Measurements from ENCODE around the gene SELENOS.
"Not testable (repeated sequence)": the region's sequence is repeated elsewhere in the genome, so short reads cannot be mapped to it uniquely, and the experiment has no call there.

SELENOS gene

GRCh38 chr15:101288905-101289513 lies 11.7 kb upstream of the SELENOS start:
- DNase-seq, result peak in 1 of 42 donors; percentile 51
- intact Hi-C loops (cut with DNase I), result no loop called here

DNA sequence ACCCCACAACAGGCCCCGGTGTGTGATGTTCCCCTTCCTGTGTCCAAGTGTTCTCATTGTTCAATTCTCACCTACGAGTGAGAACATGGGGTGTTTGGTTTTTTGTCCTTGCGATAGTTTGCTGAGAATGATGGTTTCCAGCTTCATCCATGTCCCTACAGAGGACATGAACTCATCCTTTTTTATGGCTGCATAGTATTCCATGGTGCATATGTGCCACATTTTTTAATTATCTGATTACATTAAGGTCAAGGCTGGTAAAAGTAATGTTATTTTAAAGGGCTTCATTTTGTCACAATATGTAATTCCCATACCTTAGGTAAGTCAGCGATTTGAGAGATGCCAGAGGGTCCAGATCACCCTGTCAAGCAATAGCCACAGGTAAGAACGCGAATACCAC lies 10.1 kb upstream of the SELENOS start:
- intact Hi-C loops (cut with DNase I); DNase-seq: not testable (repeated sequence)

- peak in 1 of 42 donors; percentile 2 for DNase-seq
- intact Hi-C loops (cut with DNase I), result no loop called here
Measured at GRCh38 chr15:101286471-101287114, 9.3 kb upstream of the SELENOS start.

- intact Hi-C loops (cut with DNase I), result no loop called here
- DNase-seq, result no peak
Measured at GRCh38 chr15:101283931-101284330, 6.6 kb upstream of the SELENOS start.

DNA sequence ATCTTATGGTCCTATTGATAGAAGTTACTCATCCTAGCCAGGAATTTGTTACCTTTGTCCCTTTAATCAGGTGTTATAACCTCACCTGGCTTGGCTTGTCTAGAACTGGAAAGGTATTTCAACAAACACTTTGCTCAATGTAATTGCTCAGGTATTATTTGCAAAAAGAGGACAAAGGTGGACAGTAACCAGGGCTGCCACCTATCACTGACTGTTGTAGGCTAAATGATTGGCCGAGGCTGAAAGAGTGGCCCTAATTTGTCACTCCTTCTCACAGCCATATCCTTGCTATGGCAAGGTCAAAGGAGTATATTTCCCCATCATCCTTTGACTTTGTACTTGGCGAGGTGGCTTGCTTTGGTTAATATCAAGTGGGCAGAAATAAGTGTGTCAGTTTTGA lies 2.7 kb upstream of the SELENOS start:
- no peak for DNase-seq
- intact Hi-C loops (cut with DNase I), result no loop called here

- intact Hi-C loops (cut with DNase I), result loop anchor here (10.0 kb wide), 1 partner anchor 673 kb away; the partner anchor contains the start of genes ASB7 and LINS1
- peak in 2 of 42 donors; percentile 1 to 9 for DNase-seq
Measured at GRCh38 chr15:101277943-101278564, 769 bp upstream of the SELENOS start.

DNA sequence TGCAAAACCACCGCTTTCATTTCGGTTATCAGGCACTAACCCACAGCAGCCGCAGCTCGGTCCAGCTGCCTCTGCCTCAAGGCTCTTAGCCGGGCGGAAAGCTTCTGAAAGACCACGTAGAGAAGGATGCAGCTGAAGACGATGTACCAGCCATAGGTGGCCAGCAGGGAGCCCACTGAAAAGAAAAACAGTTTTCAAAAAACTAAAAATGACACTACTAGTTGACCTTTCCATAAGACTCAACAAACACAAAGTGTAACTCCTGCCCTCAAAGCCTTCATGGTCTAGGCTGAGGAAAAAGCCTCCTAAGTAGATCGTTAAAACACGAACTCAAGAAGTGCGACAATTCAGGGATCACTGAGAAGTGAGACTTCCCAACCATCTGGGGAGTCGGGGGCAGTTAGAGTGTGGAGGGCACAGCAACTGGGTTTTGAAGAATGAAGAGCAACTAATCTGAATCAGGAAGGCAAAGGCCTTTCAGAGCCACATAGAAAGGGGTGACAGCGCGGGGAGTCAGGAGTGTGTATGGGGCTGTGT lies 716 bp downstream of the SELENOS start:
- intact Hi-C loops (cut with DNase I), result loop anchor here (10.0 kb wide), 1 partner anchor 672 kb away; the partner anchor contains the start of genes ASB7 and LINS1
- DNase-seq, result no peak

DNA sequence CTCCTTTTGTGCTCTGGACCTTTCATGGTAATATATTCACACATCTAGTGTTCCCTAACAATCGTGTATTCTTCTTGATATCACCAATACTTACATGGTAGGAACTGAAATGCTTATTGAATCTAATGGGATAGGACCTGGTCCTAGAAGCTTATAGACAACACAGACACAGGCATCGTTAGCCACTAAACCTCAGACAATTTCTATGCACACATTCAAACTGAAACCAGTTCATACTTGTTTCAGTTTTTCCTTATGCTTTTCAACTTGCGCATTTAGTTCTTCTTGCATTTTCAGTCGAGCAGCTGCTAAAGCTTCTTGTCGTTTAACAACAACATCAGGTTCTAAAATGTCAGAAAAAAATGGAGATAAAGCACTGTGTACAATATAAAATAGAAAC lies 2.3 kb downstream of the SELENOS start:
- no peak for DNase-seq
- intact Hi-C loops (cut with DNase I), result loop anchor here (10.0 kb wide), 1 partner anchor 670 kb away; the partner anchor contains the start of genes ASB7 and LINS1

DNA sequence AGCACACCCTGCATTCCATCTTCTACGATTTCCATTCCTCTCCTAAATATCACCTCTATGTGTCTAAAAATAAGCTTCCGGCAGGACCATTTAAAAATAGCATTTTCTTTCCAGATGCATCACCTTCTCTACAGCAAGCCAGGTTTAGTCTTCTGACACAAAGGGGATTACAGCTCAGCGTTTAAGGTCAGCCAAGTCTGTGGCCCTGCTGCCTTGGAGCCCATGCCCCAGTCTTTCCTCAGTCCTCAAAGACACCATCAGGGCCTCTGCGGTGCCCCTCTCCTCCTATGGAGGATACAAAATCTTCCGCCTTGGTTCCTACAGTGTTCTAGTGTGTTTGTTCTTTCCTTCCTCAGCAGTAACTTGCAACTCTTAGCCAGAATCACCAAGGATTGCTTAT lies 3.8 kb downstream of the SELENOS start:
- intact Hi-C loops (cut with DNase I), result loop anchor here (10.0 kb wide), 1 partner anchor 669 kb away; the partner anchor contains the start of genes ASB7 and LINS1
- DNase-seq, result peak in 1 of 42 donors; percentile 0

DNA sequence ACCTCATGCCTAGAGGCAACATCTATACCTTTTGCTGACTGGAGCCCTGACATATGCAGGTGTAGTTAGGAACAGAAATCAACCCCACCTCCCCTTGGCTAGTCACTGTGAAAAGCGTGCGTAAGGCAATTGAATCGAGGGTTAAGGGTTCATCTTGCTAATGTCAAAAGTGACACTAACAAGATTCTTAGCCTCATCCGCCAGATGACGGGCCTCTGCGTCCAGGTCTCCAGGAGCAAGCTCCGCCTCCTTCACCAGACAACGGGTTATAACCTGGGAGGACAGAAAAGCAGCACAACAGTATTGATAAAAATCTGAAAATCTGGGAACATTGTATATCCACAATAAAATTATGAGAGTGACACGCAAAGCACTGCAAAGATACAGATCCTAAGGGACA lies 4.7 kb downstream of the SELENOS start:
- intact Hi-C loops (cut with DNase I), result loop anchor here (10.0 kb wide), 1 partner anchor 668 kb away; the partner anchor contains the start of genes ASB7 and LINS1
- DNase-seq, result peak in 1 of 42 donors; percentile 16

- intact Hi-C loops (cut with DNase I), result loop anchor here (10.0 kb wide), 1 partner anchor 665 kb away; the partner anchor contains the start of genes ASB7 and LINS1
- no peak for DNase-seq
Measured at GRCh38 chr15:101269479-101270223, 7.6 kb downstream of the SELENOS start.

DNA sequence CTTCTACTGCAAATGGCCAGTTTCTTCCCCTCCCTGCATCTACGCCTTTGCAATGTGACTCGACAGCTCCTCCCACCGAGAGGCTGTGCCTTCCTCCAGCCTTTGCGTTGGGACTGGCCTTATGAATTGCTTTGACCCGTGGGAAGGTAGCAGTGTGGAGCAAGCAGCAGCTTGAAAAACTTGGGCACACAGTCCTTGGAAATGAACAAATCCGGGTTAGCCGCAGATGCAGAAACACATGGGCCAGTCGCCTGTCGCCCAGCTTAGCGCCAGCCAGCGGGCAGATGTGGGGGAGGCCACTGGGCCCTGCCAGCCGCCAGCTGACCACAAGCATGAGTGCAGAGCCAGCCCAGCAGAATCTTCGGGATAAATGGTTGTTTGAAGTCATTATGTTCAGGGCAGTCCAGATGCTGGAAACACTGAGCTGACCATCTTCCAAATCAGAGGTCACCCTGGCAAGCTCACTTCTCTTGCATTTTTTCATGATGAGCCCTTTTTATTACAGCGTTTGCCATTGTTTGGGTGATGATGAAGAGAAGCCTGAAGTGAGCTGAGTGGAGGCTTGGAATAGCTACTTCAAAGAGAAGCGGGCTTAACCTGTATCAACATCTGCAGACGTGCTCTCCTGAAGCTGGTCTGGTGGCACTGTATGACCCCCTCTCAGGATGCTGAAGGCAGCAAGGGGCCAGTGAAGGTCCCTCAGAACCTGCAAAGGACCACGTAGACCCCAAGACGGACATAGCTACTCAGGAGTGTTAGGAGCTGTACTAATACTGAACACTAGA lies 9.8 kb downstream of the SELENOS start:
- intact Hi-C loops (cut with DNase I), result no loop called here
- DNase-seq, result peak in 41 of 42 donors; percentile 18 to 87 (median 68)

DNA sequence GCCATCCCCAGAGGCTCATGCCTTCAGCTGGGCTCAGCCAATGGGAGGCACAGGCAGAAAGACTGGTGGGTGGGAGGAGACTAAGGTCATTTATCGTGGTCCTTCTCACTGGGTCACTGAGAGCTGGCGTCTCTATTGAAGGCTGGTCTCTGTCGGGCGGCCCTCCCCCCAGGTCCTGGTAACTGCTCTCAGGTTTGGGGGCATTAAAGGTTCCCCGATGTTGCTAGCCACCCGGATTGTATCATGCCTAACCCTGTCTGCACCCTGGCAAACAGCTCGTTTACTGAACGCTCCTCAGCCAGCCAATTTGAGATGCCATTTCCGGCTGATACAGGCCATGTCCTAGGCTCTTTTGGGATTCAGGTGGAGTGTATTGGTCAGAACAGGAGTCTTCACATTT lies 10.5 kb downstream of the SELENOS start:
- intact Hi-C loops (cut with DNase I), result no loop called here
- DNase-seq, result no peak

DNA sequence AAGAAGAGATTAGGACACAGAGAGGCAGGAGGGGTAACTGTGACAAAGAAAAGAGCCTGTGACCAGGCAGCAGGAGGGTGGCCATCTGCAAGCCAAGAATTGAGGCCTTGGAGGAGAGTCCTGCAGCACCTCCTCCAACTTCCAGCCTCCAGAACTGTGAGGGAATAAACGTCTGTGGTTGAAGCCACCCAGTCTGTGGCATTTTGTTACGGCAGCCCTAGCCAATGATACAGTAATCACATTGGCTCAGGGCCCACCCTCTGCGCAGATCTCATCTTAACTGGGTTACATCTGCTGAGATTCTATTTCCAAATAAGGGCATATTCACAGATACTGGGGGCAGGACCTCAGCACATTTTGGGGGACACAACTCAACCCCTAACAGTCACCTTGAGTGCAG lies 11.3 kb downstream of the SELENOS start:
- intact Hi-C loops (cut with DNase I), result no loop called here

DNA sequence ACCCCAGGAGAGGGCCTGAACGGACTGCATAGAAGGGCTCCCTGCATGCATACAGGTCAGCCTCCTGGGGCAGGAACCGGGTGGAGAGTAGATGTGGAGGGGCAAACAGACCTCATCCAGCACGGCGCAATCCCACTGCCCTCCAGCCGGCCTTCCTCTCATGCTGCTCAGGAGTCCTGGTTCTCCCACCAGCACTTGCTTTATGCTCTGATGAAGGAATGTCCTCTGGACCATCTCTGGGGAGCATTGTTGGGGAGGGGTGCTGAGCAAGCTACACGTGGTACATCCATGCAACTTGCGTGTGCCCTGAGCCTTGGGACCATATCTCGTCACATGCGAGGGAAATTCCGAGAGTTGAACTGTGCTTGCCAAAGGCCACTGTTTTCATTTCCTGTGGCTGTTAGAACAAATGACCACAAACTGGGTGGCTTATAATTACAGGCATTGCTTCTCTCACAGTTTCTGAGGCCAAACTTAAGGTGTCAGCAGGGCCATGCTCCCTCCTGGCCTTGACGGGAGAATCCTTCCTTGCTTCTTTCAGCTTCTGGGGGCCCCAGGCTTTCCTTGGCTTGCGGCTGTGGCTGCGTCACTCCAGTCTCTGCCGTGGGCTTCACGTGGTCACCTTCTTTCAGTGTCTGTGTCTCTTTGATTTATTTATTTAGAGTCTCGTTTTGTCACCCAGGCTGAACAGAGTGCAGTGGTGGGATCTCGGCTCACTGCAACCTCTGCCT lies 12.2 kb downstream of the SELENOS start:
- intact Hi-C loops (cut with DNase I), result no loop called here

More for the DNA sequence above, 11.3 kb downstream of the SELENOS start:
- no peak for DNase-seq

DNA sequence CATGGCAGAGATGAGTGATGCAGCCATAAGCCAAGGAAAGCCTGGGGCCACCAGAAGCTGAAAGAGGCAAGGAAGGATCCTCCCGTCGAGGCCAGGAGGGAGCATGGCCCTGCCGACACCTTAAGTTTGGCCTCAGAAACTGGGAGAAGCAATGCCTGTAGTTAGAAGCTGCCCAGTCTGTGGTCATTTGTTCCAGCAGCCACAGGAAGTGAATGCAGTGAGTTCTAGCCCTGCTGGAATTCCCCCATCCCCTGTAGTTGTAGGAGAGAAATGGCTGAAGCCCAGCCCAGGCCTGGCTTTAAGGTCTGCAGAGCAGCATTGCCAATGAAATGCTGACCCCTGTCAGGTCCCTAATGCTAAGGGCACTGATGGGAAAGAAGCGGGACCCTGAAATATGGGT lies 13.3 kb downstream of the SELENOS start:
- DNase-seq, result no peak
- intact Hi-C loops (cut with DNase I), result no loop called here

More for the DNA sequence above, 12.2 kb downstream of the SELENOS start:
- DNase-seq, result no peak

DNA sequence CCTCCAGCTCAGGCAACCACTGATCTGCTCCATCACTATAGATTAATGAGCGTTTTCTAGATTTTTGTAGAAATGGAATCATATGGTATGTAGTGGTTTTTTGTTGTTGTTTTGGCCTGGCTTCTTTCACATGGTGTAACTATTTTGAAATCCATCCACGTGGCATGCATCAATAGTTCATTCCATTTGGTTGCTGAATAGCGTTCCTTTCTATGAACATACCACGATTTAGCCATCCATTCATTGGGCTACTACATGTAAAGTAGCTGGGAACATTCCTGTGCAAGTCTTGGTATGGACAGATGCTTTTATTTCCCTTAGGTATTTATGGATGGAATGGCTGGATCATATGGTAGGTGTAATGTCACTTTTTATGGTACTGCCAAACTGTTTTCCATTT lies 14.7 kb downstream of the SELENOS start:
- intact Hi-C loops (cut with DNase I), result no loop called here
- DNase-seq, result no peak
